H4 (cell line): Measurements from ENCODE around the gene TNP2. TPM values are rescaled to one million over a fixed set of nuclear protein-coding genes. Genes with fewer than 3 reads are reported as not detected.

Experiments
- DNase-seq: peaks from one replicate; pipeline ENCODE4 v3.0.0-alpha.2; 2015; ENCODE audit warnings: low spot score
- total RNA-seq: library from RNA; depleted of rRNA; stranded (reverse); fragments of >200 nt; shearing (Covaris generic); gene quantifications from 2 replicates; pipeline ENCODE4 v1.2.3, GENCODE V29; 2014

The TNP2 gene
- total RNA-seq, 1 experiment from 2014 or later: not detected

GRCh38 chr16:11256661-11257130 is 12.4 kb downstream of the TNP2 start:
- DNase-seq: no peak

- DNase-seq: peak; percentile 58
These were observed 13.1 kb downstream of the TNP2 start, which contains the start of gene SOCS1 for GRCh38 chr16:11255737-11256660. SOCS1 (minus strand) TSS chr16:11256204; CDS start chr16:11255478, 726 bp downstream.

- DNase-seq: no peak
These were observed 14.0 kb downstream of the TNP2 start for GRCh38 chr16:11254913-11255736.

GRCh38 chr16:11253995-11254912 is 14.9 kb downstream of the TNP2 start:
- DNase-seq: no peak

GRCh38 chr16:11253009-11253994 is 15.8 kb downstream of the TNP2 start:
- DNase-seq: no peak

GRCh38 chr16:11252482-11252931 is 16.6 kb downstream of the TNP2 start:
- DNase-seq: no peak

- peak; percentile 58 for DNase-seq
These were observed 17.3 kb downstream of the TNP2 start for GRCh38 chr16:11251525-11252481.

- no peak for DNase-seq
These were observed 18.2 kb downstream of the TNP2 start for GRCh38 chr16:11250786-11251524.

- no peak for DNase-seq
These were observed 18.9 kb downstream of the TNP2 start for GRCh38 chr16:11250091-11250785.

GRCh38 chr16:11249233-11250061 is 19.7 kb downstream of the TNP2 start:
- no peak for DNase-seq

GRCh38 chr16:11248133-11248532 is 21.0 kb downstream of the TNP2 start:
- DNase-seq: no peak

- no peak for DNase-seq
These were observed 23.1 kb downstream of the TNP2 start for GRCh38 chr16:11245988-11246387.

- DNase-seq: no peak
These were observed 23.8 kb downstream of the TNP2 start for GRCh38 chr16:11245222-11245737.

GRCh38 chr16:11242658-11243057 is 26.5 kb downstream of the TNP2 start:
- no peak for DNase-seq

- no peak for DNase-seq
These were observed 27.5 kb downstream of the TNP2 start for GRCh38 chr16:11241480-11242204.
